Measurements from ENCODE around the gene FMNL2. TPM values are rescaled to one million over a fixed set of nuclear protein-coding genes. Genes with fewer than 3 reads are reported as not detected.
A peak's percentile ranks its signal among the peaks of the same experiment; 100 is the strongest.

Gene FMNL2
- total RNA-seq, 1 experiment from 2014 or later, result 33.6 TPM

DNA sequence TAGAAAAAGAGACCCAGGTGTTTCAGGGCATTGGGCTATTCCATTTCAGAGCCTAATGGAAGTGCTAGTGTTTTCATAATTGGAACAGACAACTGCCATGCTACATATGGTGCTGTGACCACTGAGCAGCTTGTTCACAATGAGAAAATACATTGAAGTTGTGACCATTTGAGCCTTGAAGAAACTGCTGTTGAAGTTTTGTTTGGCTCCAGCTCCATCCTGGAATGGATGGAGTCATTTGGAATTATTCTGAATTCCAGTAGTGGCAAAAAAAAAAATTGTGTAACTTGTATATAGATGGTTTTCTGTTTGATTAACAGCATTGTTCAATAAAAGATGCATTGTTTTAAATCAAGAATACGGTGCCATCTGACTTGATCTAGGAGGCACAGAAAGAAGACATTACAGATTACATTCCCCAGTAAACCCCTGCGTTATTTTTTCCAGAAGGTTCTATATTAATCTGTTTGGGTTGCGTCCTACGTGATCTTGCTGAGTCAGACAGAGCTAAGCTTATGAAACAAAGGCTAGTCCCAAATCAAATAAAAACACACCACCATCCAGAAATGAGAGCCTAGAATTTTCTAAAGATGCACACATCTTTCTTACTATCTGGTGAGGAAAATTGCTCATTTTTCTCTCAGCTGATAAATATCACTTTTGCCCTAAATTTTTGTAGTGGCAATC, 19.2 kb downstream of the FMNL2 start:
- H4K8ac ChIP-seq (replicated peaks; ENCODE audit: insufficient read length, low read depth, low read length), result no peak overlapping the region
- H3K4me2 ChIP-seq (ENCODE audit: insufficient read depth, insufficient read length, low read length), result no peak overlapping the region
- no peak overlapping the region for H3K23ac ChIP-seq (ENCODE audit: insufficient read length, low read depth, low read length)
- no peaks in the 10 kb centered on the region for H3K9me3 ChIP-seq (ENCODE audit: control insufficient read depth, low read depth, low read length)
- no peaks in the 10 kb centered on the region; the same call in 1 of the 2 replicates for H3K4me1 ChIP-seq (ENCODE audit: insufficient read depth, low read length)
- no peak overlapping the region for H2BK5ac ChIP-seq (ENCODE audit: insufficient read length, low read length)
- no peak overlapping the region for H3K9ac ChIP-seq (ENCODE audit: extremely low read depth, insufficient read length, low read length)
- H3K9me3 Mint-ChIP-seq, result peaks cover 0 to 2% of the 10 kb centered on the region in 2 experiments; a peak in 2 of 5 replicates
- peaks cover 5% of the 10 kb centered on the region for H3K79me1 ChIP-seq (ENCODE audit: insufficient read depth, low read depth, low read length, poor library complexity, severe bottlenecking)
- TF ChIP-seq, protein P1, sequence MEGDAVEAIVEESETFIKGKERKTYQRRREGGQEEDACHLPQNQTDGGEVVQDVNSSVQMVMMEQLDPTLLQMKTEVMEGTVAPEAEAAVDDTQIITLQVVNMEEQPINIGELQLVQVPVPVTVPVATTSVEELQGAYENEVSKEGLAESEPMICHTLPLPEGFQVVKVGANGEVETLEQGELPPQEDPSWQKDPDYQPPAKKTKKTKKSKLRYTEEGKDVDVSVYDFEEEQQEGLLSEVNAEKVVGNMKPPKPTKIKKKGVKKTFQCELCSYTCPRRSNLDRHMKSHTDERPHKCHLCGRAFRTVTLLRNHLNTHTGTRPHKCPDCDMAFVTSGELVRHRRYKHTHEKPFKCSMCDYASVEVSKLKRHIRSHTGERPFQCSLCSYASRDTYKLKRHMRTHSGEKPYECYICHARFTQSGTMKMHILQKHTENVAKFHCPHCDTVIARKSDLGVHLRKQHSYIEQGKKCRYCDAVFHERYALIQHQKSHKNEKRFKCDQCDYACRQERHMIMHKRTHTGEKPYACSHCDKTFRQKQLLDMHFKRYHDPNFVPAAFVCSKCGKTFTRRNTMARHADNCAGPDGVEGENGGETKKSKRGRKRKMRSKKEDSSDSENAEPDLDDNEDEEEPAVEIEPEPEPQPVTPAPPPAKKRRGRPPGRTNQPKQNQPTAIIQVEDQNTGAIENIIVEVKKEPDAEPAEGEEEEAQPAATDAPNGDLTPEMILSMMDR (conservative IDR thresholded peaks at IDR 0.05), result no peak
- H2AK5ac ChIP-seq (ENCODE audit: insufficient read length, low read length), result no peak overlapping the region
- H4K20me1 ChIP-seq (ENCODE audit: control insufficient read depth, insufficient read depth, insufficient read length), result no peaks in the 10 kb centered on the region
- H4K91ac ChIP-seq (ENCODE audit: insufficient read length, low read depth, low read length), result no peak overlapping the region
- H3K36me3 Mint-ChIP-seq (ENCODE audit: insufficient read depth in 1 of 3, low read depth in 3 of 3), result peaks cover 4 to 10% (median 8%) of the 10 kb centered on the region in 3 experiments; a peak in 6 of 7 replicates
- peaks cover 3 to 8% of the 10 kb centered on the region in 2 experiments; a peak in 3 of 4 replicates for H3K4me1 Mint-ChIP-seq
- peak overlapping the region in 1 of 3 experiments; percentile 41; a peak in 1 of 7 replicates for H3K27ac Mint-ChIP-seq
- no peak overlapping the region for H3K14ac ChIP-seq (ENCODE audit: insufficient read depth, low read length)
- no peak overlapping the region for H3K56ac ChIP-seq (ENCODE audit: insufficient read length, low read depth, low read length)
- no peak overlapping the region for H3K18ac ChIP-seq (ENCODE audit: insufficient read length, low read depth, low read length)
- WGBS (ENCODE audit: extremely low coverage, insufficient read length, low lambda C conversion rate), result no CpG with 5 or more reads among the region's 4 CpGs
- no peaks in the 10 kb centered on the region for H3K23me2 ChIP-seq (ENCODE audit: insufficient read length, low read depth, low read length, poor library complexity, severe bottlenecking)
- no peak overlapping the region for H2BK120ac ChIP-seq (ENCODE audit: low read depth, low read length, poor library complexity, severe bottlenecking)
- H2BK20ac ChIP-seq (ENCODE audit: low read depth, low read length, poor library complexity, severe bottlenecking), result no peak overlapping the region
- H3K27ac ChIP-seq (ENCODE audit: insufficient read length, low read depth, low read length), result no peak overlapping the region
- no peaks in the 10 kb centered on the region for H3K27me3 ChIP-seq (ENCODE audit: insufficient read depth, low read length)
- no peak overlapping the region for H2BK12ac ChIP-seq (ENCODE audit: insufficient read length, low read depth, low read length)
- no peak overlapping the region for H3K4me3 Mint-ChIP-seq
- no peak overlapping the region for H2BK15ac ChIP-seq (ENCODE audit: low read depth, low read length)
- no peaks in the 10 kb centered on the region; the same call in 1 of the 2 replicates for H3K27me3 Mint-ChIP-seq (ENCODE audit: low read depth)
- no peak for DNase-seq
- H3K4ac ChIP-seq (ENCODE audit: low read depth, low read length), result no peak overlapping the region
- no peak overlapping the region for H2AFZ ChIP-seq (ENCODE audit: low read length)
- H3T11ph ChIP-seq (ENCODE audit: low read length), result no peak overlapping the region
- no peak overlapping the region for H4K5ac ChIP-seq (ENCODE audit: insufficient read length, low read depth, low read length)
- H3K79me2 ChIP-seq (ENCODE audit: insufficient read depth, low read length), result peaks cover 5% of the 10 kb centered on the region; the same call in 1 of the 2 replicates

All from H9 (cell line).